Measurements from ENCODE around the gene SFXN5.

Gene SFXN5

DNA sequence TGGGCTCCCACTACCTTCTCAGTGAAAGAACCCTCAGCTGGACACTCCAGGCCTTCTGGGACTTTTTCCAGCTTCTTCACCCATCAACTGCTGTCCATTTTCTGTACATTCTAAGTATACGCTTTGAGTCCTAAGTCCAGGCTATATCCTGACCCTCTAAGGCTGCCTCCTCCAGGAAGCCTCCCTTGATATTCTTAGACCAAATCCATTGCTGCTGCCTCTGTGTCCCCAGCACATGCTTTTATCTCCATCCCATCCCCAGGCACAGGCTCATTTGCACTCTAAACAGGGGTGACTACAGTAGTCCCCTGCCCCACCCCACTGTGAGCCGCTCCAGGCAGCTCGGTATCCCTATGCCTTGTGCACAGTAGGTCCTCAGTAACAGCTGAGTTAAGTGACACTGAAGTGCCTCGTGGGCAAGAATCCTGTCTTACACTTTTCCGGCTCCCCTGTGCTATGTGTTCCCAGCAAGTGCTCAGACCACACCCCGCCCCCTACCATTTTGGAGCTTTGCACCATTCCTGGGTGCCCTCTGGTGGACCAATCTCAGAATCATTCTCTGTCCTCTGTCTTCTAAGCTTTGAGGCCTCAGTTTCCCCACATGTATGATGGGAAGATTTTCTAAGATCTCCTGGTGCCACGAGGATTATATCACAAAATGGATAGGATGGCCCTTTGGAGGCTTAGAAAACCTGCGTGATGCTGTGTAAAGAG, 119.2 kb downstream of the SFXN5 start:
- H3K27me3 ChIP-seq (replicated peaks; ENCODE audit: control insufficient read depth, insufficient read depth, low read length), result no peaks in the 10 kb centered on the region
- no peak for DNase-seq (ENCODE audit: extremely low read depth, insufficient read length)
- no peak overlapping the region for H3K4me3 ChIP-seq (replicated peaks; ENCODE audit: low read depth, low read length)
- no peaks in the 10 kb centered on the region for H3K36me3 ChIP-seq (ENCODE audit: control insufficient read depth, insufficient read depth, low read length)
- TF ChIP-seq, protein P1, sequence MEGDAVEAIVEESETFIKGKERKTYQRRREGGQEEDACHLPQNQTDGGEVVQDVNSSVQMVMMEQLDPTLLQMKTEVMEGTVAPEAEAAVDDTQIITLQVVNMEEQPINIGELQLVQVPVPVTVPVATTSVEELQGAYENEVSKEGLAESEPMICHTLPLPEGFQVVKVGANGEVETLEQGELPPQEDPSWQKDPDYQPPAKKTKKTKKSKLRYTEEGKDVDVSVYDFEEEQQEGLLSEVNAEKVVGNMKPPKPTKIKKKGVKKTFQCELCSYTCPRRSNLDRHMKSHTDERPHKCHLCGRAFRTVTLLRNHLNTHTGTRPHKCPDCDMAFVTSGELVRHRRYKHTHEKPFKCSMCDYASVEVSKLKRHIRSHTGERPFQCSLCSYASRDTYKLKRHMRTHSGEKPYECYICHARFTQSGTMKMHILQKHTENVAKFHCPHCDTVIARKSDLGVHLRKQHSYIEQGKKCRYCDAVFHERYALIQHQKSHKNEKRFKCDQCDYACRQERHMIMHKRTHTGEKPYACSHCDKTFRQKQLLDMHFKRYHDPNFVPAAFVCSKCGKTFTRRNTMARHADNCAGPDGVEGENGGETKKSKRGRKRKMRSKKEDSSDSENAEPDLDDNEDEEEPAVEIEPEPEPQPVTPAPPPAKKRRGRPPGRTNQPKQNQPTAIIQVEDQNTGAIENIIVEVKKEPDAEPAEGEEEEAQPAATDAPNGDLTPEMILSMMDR (IDR thresholded peaks at IDR 0.05; ENCODE audit: insufficient read depth, low read length, poor library complexity, severe bottlenecking), result no peak

DNA sequence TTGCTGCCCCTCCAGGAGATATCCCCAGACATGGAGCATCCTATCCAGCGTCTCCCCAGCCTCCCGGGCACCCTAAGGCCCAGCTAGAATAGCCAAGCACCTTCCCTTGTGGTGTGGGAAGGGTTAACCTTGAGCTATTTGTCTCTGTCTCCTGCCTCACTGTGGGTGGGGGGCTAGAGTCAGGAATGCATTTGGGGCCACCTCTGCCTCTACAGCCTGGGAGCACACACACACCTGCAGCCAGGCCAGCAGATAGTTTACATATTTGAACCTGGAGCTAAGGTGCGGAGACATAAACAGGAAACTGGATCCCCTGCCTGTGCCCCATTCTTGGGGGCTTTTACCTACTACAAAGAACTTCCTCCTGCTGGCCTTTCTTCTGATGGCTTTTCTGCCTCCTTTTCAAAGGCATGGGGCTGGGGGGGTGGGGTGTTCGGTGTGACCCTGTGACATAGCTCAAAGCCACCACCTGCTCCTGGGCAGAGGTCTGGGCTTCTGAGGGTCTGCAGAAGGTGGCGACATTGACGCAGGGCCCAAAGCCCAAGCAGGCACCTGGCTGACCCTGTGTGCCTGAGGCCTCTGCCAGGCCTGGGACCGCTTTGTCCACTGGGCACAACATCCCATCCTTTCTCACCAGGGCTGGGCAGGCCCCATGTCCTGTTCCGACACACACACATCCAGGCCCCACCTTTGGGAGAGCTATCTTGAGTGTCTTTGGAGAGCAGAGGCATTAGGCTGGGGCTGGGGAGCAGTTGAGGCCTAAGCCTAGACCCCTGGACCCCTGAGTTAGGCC, 120.0 kb downstream of the SFXN5 start:
- TF ChIP-seq, protein P1 (IDR thresholded peaks at IDR 0.05; ENCODE audit: insufficient read depth, low read length, poor library complexity, severe bottlenecking), result no peak
- DNase-seq (ENCODE audit: extremely low read depth, insufficient read length), result no peak
- H3K27me3 ChIP-seq (replicated peaks; ENCODE audit: control insufficient read depth, insufficient read depth, low read length), result no peaks in the 10 kb centered on the region
- no peak overlapping the region for H3K4me3 ChIP-seq (replicated peaks; ENCODE audit: low read depth, low read length)
- H3K36me3 ChIP-seq (ENCODE audit: control insufficient read depth, insufficient read depth, low read length), result no peaks in the 10 kb centered on the region

DNA sequence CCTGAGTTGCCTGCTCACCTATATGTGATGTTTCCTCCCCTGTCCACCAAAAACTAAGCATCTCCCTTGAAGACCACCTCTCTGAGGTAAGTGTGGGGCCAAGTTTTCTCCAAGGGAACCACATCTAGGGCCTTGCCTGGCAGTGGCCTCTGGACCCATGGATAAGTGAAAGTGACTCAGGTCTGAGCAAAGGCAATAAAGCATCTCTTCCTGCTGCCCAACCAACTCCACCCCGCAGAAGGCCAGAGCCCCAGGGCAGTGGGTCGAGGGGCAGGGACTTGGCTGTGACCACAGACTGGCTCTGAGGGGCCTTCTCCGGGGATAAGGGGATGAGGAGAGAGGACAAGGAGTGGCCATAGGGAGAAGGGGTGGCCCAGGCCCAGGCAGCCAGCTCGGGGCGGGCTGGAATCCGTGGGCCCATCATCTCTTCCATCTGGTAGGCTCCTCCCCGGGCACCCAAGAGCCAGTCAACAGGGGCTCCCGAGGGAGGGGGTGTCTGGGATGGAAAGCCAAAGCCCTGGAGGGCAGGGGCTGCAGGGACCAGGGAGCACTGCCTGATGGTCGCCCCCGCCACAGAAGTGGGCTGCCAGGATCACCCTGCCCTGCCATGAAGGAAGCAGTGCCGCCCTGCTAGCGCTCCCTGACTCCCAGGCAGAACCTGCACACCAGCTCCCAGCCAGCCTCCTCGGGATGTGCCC, 120.8 kb downstream of the SFXN5 start:
- Histone ChIP-seq H3K4me3 (replicated peaks; ENCODE audit: low read depth, low read length) (no peak overlapping the region), H3K27me3 (replicated peaks; ENCODE audit: control insufficient read depth, insufficient read depth, low read length) (no peaks in the 10 kb centered on the region), H3K36me3 (ENCODE audit: control insufficient read depth, insufficient read depth, low read length) (no peaks in the 10 kb centered on the region)
- DNase-seq (ENCODE audit: extremely low read depth, insufficient read length), result no peak
- TF ChIP-seq, protein P1 (IDR thresholded peaks at IDR 0.05; ENCODE audit: insufficient read depth, low read length, poor library complexity, severe bottlenecking), result no peak

DNA sequence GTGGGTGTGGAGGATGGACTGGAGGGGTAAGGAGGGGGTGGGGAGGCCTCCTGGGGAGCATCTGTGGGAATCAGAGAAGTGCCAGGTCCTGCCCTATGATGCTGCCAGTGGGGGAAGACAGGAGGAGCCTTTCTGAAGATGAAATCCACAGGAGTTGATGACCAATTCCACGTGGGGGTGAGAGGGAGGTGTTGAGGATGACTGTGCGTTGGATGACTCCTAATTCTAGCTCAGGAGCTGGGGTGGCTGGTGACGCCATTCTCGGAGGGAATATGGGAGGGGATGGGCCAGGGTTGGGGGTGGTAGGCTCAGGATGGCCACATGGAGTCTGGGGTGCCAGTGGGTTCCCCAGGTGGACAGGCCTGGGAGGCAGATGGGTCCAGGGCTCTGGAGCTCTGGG, 121.9 kb downstream of the SFXN5 start:
- no peak for DNase-seq (ENCODE audit: extremely low read depth, insufficient read length)
- Histone ChIP-seq H3K4me3 (replicated peaks; ENCODE audit: low read depth, low read length) (no peak overlapping the region), H3K27me3 (replicated peaks; ENCODE audit: control insufficient read depth, insufficient read depth, low read length) (no peaks in the 10 kb centered on the region), H3K36me3 (ENCODE audit: control insufficient read depth, insufficient read depth, low read length) (no peaks in the 10 kb centered on the region)
- TF ChIP-seq, protein P1 (IDR thresholded peaks at IDR 0.05; ENCODE audit: insufficient read depth, low read length, poor library complexity, severe bottlenecking), result no peak

DNA sequence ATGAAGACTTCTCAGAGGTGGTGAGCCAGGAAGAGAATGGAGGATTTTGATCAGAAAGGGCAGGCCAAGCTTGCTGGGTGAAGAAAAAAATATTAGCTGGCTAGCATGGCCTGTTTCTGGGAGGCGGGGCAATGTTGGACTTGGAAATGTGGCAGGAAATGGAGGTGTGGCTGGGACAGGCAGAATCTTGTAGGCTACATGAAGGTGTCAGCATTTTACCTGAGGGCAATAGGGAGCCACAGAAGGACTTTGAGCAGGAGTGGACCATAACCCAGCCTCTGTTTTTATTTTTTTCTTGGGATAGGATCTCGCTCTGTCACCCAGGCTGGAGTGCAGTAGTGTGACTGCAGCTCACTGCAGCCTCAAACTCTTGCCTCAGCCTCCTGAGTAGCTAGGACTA, 122.5 kb downstream of the SFXN5 start:
- H3K4me3 ChIP-seq (replicated peaks; ENCODE audit: low read depth, low read length), result no peak overlapping the region
- TF ChIP-seq, protein P1 (IDR thresholded peaks at IDR 0.05; ENCODE audit: insufficient read depth, low read length, poor library complexity, severe bottlenecking), result no peak
- no peaks in the 10 kb centered on the region for H3K27me3 ChIP-seq (replicated peaks; ENCODE audit: control insufficient read depth, insufficient read depth, low read length)
- no peak for DNase-seq (ENCODE audit: extremely low read depth, insufficient read length)
- no peaks in the 10 kb centered on the region for H3K36me3 ChIP-seq (ENCODE audit: control insufficient read depth, insufficient read depth, low read length)

All from GM06990 (cell line).